Hematopoietic multipotent progenitor cell treated with erythropoietin and hydrocortisone succinate and interleukin-3 and kit ligand, for 6 days (in vitro differentiated cells): ENCODE results near the gene SPNS3.

ENCODE experiments used
- DNase-seq: peaks from one replicate; pipeline ENCODE4 v3.0.0-alpha.2; 2015

Gene SPNS3

DNA sequence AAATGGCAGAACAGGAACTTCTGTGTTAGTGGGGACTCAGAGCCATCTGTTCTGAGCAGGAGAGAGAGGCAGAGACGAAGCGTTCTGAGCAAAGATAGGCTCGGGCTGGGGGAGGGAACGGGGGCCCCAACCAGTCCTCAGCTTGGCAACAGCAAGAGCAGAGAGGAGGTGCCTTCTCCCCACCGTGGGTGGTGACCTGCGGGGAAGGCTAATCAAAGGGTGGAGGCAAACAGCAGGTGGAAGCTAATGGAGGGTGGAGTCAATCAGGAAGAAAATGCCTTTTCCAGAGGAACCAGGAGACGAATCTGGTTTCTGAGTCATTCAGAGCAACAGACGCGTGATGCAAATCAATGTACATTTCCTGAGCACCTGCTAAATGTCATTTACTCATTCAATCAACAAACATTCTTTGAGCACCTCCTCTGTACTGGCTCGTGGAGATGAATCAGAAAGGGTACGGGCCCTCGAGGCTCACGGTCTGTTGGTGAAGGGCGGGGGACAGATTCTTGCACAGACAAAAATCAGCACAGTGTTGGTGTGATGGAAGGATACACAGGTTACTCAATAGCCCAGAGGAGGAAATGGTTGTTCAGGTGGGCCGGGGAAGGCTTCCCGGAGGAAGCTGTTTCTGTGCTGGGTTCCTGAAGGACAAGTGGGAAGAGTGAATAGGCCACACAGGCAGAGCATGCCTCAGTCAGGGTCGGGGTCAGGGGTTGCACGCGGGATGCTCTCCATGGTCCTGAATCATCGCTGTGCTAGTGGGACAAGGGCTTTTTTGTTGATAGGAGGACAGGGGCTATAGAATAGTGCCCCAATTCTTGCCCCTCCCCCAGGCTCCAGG lies 59.2 kb downstream of the SPNS3 start:
- peak; percentile 74 for DNase-seq

GRCh38 chr17:4497101-4497824 lies 63.5 kb downstream of the SPNS3 start:
- no peak for DNase-seq

GRCh38 chr17:4498461-4499397 lies 65.0 kb downstream of the SPNS3 start, which contains the start of gene SPNS2:
TSS of gene SPNS2 (plus strand) at chr17:4498881. CDS start at chr17:4499048, 167 bp downstream.
- DNase-seq: peak; percentile 74

DNA sequence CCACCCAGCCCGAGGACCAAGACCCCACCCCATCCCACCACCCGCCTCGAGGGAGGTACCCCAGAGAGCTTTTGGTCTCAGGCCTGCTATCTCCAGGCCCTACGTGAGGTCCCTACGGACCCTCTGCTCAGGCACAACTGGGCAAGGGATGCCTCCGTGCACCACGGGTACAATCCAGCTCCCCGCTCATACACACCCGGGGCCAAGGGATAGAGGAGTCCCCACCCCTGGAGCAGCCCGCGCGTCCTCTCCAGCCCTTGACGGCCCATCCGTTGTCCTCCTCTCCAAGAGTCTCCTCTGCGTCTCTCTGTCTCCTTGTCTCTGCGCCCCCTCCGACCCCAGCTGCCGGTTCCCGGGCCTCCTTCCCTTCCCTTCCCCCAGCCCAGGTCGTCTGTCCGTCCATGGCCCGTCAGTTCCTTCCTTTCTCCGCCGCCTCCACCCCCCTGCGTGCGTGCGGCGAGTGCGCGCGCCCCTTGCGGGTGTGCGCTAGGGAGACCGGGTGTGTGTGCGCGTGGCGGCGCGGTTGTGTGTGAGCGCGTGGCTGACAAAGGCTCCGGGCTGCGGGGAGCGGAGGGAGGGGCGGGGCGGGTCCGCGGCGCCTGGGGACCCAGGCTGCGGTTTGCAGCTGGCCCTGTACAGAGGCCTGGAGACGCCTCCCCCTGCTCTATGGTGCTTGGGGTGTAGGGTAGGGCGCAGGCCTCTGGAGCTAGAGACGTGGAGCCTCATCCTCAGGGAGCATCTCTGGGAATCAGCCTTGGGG lies 65.9 kb downstream of the SPNS3 start:
- DNase-seq: peak; percentile 34

DNA sequence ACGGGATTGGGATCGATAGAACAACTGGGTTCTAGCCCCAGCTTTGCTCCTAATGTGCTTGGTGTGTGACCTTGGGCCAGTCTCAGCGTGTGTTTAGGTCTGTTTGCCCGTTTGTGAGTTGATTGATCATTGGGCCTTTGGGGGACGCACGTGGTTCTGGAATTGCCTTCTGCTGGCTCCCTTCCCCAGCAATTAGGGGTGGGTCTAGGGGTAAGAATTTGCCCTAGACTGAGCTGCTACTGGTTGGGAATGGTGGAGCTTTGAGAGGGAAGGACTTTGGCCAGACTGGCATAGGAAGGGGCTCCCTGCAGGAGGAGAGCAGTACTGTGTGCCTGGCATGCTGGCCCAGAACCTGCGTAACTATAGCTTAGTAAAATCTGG lies 66.4 kb downstream of the SPNS3 start:
- no peak for DNase-seq

DNA sequence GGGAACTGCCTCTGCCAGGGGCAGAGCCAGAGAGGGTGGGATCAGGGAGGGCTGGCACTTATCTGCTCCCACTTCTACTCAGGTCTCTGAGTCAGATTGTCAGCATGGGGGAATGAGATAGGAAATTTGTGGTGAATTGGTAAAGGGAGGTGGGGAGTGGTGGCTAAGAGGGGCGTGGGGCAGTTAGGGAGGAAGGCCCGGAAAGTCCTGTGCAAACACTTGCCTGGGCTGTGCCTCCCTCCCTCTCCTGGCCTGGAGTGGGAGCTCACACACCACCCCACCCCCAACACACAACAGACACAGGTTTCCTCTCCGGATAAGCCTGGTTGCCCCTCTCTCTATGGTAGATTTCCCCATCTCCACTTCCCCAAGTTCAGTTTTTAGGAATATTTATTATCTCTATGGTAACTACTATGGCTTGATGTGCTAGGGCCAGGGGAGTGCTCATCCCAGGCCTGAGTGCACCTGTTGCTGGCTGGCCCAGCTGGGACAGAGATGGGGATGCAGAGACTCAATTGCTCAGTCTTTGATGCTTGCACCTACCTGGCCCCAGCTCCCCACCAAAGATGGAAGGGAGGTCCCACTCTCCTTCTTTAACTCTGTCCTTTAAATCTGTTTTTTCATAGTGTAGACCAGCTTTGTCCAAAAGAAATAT lies 67.7 kb downstream of the SPNS3 start:
- DNase-seq: peak; percentile 83

DNA sequence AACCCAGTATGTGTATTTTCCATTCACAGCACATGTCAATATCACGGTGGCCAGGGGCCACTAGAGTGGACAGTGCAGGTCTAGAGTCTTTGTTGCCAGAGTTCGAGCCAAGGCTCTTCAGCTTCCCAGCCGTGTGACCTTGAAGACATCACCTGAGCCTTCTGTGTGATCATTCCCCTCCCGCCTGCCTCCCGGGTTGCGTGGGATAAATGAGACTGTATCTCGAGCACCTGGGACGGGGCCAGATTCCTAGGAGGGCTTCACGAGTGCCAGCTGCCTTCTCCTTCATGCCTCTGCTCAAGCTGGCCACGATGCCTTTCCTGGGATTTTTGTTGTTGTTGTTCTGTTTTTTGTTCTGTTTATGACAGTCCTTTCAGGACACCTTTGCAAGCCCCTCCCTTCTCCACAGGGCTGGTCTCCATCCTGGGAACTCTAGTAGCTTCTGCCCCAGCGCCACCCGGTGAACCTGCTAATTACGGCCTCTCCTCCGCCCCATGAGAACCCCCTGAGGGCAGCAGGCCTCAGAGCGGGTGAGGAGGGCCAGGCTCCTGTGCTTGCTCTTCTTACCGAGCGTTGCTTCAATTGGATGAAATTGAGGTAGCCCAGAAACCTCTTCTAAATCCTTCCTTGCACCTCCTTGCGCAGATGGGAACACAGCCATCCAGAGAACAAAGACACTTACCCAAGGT lies 68.9 kb downstream of the SPNS3 start:
- DNase-seq: no peak

GRCh38 chr17:4503283-4504025 lies 69.7 kb downstream of the SPNS3 start:
- no peak for DNase-seq

- no peak for DNase-seq
These were observed 70.4 kb downstream of the SPNS3 start for GRCh38 chr17:4504188-4504587.

DNA sequence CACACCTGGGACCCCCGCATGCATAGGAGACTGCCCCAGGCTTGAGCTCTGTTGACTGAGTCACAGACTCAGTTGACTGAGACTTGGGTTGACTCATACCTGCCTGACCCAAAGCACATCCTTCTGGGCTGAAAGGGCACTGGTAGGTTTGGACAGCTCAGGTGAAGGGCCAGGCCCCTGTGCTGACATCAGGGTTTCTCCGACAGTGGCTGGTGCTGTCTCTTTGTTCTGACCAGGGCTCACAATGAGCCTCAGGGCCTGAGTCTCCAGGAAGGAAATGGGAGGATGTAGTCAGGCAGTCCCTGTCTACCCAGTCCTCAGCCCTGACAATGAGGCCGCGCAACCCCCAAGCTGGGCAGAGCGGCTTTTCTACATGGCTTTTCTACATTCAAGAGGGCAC lies 71.4 kb downstream of the SPNS3 start:
- no peak for DNase-seq

- peak; percentile 93 for DNase-seq
These were observed 72.6 kb downstream of the SPNS3 start for GRCh38 chr17:4506175-4506813.

DNA sequence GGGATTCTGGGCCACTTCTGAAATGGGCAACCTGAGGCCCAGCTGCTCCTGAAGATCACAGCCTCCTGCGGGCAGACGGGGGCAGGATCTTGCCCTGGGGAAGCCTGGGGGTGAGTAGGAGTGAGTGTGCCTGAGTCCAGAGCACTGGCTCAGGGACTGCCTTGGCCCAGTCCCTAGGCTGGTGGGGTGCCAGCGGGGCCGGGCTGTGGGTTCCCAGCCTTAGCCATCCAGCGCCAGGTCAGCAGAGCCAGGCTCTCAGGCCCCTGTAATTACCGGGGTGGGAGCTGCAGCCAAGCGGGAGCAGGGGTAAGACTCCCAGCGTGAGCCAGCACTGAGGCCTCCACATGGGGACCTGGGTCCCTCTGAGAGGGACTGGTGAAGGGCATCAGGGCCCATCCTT lies 73.2 kb downstream of the SPNS3 start:
- no peak for DNase-seq

- DNase-seq: no peak
These were observed 73.8 kb downstream of the SPNS3 start for GRCh38 chr17:4507361-4508111.

DNA sequence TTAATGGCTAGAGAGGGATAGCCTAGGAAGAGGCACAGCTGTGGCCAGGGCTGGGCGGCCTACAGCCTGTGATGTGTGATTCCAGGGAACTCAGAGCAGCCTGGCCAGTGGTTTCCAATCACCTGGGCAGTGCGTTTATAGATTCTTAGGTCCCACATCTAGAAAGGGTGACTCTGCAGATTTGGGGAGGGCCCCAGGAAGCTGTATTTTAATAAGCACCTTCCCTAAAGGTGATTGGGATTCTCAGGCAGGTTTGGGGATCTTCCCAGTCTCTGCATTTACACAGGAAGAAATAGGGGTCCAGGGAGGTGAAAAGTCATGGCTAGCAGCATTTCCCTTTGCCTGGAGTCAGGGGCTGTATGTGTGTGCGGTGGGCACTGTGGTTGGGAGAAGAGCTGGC lies 74.5 kb downstream of the SPNS3 start:
- no peak for DNase-seq

GRCh38 chr17:4509401-4509800 lies 75.7 kb downstream of the SPNS3 start:
- no peak for DNase-seq

- no peak for DNase-seq
These were observed 76.3 kb downstream of the SPNS3 start for GRCh38 chr17:4509923-4510617.

DNA sequence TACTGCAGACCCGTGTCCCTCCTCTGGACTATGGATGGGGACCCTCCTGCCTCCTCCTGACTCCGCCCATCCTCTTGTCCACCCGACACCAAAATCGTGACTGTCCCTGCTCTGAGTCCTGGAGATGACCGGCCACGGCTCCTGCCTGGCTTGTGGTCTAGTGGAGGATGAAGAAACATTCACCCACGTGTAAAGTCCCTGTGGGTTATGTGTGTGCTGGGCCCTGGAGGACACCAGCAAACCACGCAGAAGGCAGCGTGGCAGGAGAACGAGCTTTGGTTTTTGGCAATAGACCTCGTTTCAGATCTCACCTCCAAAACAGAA lies 76.8 kb downstream of the SPNS3 start:
- no peak for DNase-seq

- DNase-seq: no peak
These were observed 77.6 kb downstream of the SPNS3 start for GRCh38 chr17:4511199-4511932.
